ENCODE measurements around the gene CYP19A1. TPM values are rescaled to one million over a fixed set of nuclear protein-coding genes. Genes with fewer than 3 reads are reported as not detected.

Gene CYP19A1
- total RNA-seq, 2 experiments from 2014 or later = not detected

- intact Hi-C loops (cut with micrococcal nuclease) = no loop called here
- H3K36me3 Mint-ChIP-seq = no peaks in the 10 kb centered on the region
- no peak for DNase-seq
- H3K27me3 Mint-ChIP-seq = no peaks in the 10 kb centered on the region
- H3K9me3 Mint-ChIP-seq = no peaks in the 10 kb centered on the region
- no peaks in the 10 kb centered on the region for H3K4me1 Mint-ChIP-seq (ENCODE audit: low read depth)
- H3K27ac Mint-ChIP-seq = no peak overlapping the region
- POLR2A ChIA-PET = no interaction called here
- no peak overlapping the region for H3K4me3 Mint-ChIP-seq
- CTCF ChIA-PET = interaction anchor here (1.3 kb wide), 1 partner anchor 211 kb away, joined by 4 read pairs; no protein-coding TSS in a partner anchor
Measured at GRCh38 chr15:51374131-51374530, 35.7 kb upstream of the CYP19A1 start.

DNA sequence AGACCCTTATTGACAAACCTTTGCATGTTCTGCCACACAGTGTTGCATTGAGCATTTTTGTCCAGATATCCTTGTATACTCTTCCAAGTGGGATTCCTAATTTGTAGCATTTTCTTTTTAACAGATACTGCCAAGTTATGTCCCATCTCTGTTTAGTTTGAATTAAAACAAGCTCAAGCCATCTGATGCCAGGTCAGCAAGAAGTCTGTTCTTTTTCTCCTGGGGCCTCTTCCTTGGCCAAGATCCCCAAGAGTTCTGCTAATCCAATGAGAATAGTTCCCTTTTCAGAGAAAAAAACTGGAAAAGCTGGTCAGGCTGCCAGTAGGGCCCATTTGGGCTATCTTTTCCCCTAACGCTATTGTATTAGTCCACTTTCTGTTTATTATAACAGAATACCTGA, 32.9 kb upstream of the CYP19A1 start:
- ChIA-PET POLR2A (no interaction called here), CTCF (no interaction called here)
- intact Hi-C loops (cut with micrococcal nuclease) = no loop called here
- Mint-ChIP-seq H3K4me3 (no peak overlapping the region), H3K36me3 (no peaks in the 10 kb centered on the region), H3K9me3 (no peaks in the 10 kb centered on the region), H3K27me3 (no peaks in the 10 kb centered on the region), H3K4me1 (ENCODE audit: low read depth) (no peaks in the 10 kb centered on the region), H3K27ac (no peak overlapping the region)
- no peak for DNase-seq

DNA sequence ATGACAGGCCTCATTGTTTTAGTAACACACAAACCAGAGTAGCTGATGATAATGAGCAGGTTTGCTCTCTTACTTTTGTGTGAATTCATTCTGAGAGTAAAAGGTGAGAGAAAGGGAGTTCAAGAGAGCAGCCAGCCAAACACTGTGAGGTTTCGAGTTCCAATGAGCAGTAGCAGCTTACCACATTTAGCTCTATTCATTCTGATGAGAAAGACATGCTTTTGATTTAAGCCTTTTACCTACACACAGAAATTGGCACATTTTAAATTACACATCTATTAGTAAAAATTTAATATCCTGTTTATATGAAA, 31.0 kb upstream of the CYP19A1 start:
- ChIA-PET CTCF (interaction anchor here (1.2 to 1.4 kb wide), 2 partner anchors 177 to 206 kb away, joined by 3 to 4 read pairs; no protein-coding TSS in a partner anchor), POLR2A (no interaction called here)
- Mint-ChIP-seq H3K36me3 (no peaks in the 10 kb centered on the region), H3K27ac (no peak overlapping the region), H3K4me1 (ENCODE audit: low read depth) (no peaks in the 10 kb centered on the region), H3K9me3 (no peaks in the 10 kb centered on the region), H3K4me3 (no peak overlapping the region), H3K27me3 (no peaks in the 10 kb centered on the region)
- DNase-seq = no peak
- intact Hi-C loops (cut with micrococcal nuclease) = no loop called here

- ChIA-PET POLR2A (no interaction called here), CTCF (interaction anchor here (1.2 to 1.4 kb wide), 2 partner anchors 176 to 206 kb away, joined by 3 to 4 read pairs; no protein-coding TSS in a partner anchor)
- no peak for DNase-seq
- no peaks in the 10 kb centered on the region for H3K4me1 Mint-ChIP-seq (ENCODE audit: low read depth)
- no peaks in the 10 kb centered on the region for H3K36me3 Mint-ChIP-seq
- no peak overlapping the region for H3K27ac Mint-ChIP-seq
- no peaks in the 10 kb centered on the region for H3K9me3 Mint-ChIP-seq
- H3K4me3 Mint-ChIP-seq = no peak overlapping the region
- intact Hi-C loops (cut with micrococcal nuclease) = no loop called here
- H3K27me3 Mint-ChIP-seq = no peaks in the 10 kb centered on the region
Measured at GRCh38 chr15:51368751-51369450, 30.5 kb upstream of the CYP19A1 start.

- DNase-seq = no peak
- H3K27me3 Mint-ChIP-seq = no peaks in the 10 kb centered on the region
- no peak overlapping the region for H3K27ac Mint-ChIP-seq
- no peaks in the 10 kb centered on the region for H3K9me3 Mint-ChIP-seq
- no peaks in the 10 kb centered on the region for H3K4me1 Mint-ChIP-seq (ENCODE audit: low read depth)
- no peaks in the 10 kb centered on the region for H3K36me3 Mint-ChIP-seq
- H3K4me3 Mint-ChIP-seq = no peak overlapping the region
- CTCF ChIA-PET = interaction anchor here (1.4 kb wide), 1 partner anchor 205 kb away, joined by 4 read pairs; no protein-coding TSS in a partner anchor
- POLR2A ChIA-PET = no interaction called here
- intact Hi-C loops (cut with micrococcal nuclease) = no loop called here
Measured at GRCh38 chr15:51368307-51368706, 29.9 kb upstream of the CYP19A1 start.

GRCh38 chr15:51367322-51367976, 29.1 kb upstream of the CYP19A1 start:
- Mint-ChIP-seq H3K36me3 (no peaks in the 10 kb centered on the region), H3K9me3 (no peaks in the 10 kb centered on the region), H3K4me1 (ENCODE audit: low read depth) (no peaks in the 10 kb centered on the region), H3K27ac (no peak overlapping the region), H3K27me3 (no peaks in the 10 kb centered on the region), H3K4me3 (no peak overlapping the region)
- intact Hi-C loops (cut with micrococcal nuclease) = no loop called here
- ChIA-PET CTCF (no interaction called here), POLR2A (no interaction called here)
- no peak for DNase-seq

- POLR2A ChIA-PET = no interaction called here
- DNase-seq = no peak
- Mint-ChIP-seq H3K36me3 (no peaks in the 10 kb centered on the region), H3K4me3 (no peak overlapping the region), H3K27me3 (no peaks in the 10 kb centered on the region), H3K27ac (no peak overlapping the region), H3K9me3 (no peaks in the 10 kb centered on the region), H3K4me1 (ENCODE audit: low read depth) (no peaks in the 10 kb centered on the region)
- intact Hi-C loops (cut with micrococcal nuclease) = no loop called here
- CTCF ChIA-PET = no interaction called here
Measured at GRCh38 chr15:51366920-51367319, 28.5 kb upstream of the CYP19A1 start.

GRCh38 chr15:51366071-51366470, 27.7 kb upstream of the CYP19A1 start:
- Mint-ChIP-seq H3K27ac (no peak overlapping the region), H3K4me1 (ENCODE audit: low read depth) (no peaks in the 10 kb centered on the region), H3K36me3 (no peaks in the 10 kb centered on the region), H3K4me3 (no peak overlapping the region), H3K9me3 (no peaks in the 10 kb centered on the region), H3K27me3 (no peaks in the 10 kb centered on the region)
- DNase-seq = no peak
- intact Hi-C loops (cut with micrococcal nuclease) = no loop called here
- ChIA-PET CTCF (no interaction called here), POLR2A (no interaction called here)

DNA sequence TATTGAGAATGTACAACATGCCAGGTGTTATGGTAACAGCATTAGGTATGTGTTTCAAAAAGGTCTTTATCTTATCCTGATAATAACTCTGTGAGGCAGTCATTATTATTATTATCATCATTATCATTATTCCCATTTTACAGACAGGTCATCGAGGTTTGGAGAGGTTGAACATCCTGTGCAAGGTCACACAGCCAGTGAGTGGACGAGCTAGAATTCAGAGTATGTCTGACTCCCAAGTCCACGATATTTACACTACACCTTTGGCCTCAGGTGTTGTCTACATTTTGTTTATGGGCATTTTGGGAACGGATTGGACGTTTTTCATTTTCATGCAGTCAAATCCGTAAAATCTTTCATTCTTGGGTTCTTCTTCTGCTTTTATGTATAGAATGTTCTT, 27.0 kb upstream of the CYP19A1 start:
- POLR2A ChIA-PET = no interaction called here
- no peak overlapping the region for H3K27ac Mint-ChIP-seq
- no peaks in the 10 kb centered on the region for H3K9me3 Mint-ChIP-seq
- no peak overlapping the region for H3K4me3 Mint-ChIP-seq
- no peaks in the 10 kb centered on the region for H3K36me3 Mint-ChIP-seq
- no peaks in the 10 kb centered on the region for H3K4me1 Mint-ChIP-seq (ENCODE audit: low read depth)
- CTCF ChIA-PET = no interaction called here
- no peaks in the 10 kb centered on the region for H3K27me3 Mint-ChIP-seq
- intact Hi-C loops (cut with micrococcal nuclease) = no loop called here
- no peak for DNase-seq

DNA sequence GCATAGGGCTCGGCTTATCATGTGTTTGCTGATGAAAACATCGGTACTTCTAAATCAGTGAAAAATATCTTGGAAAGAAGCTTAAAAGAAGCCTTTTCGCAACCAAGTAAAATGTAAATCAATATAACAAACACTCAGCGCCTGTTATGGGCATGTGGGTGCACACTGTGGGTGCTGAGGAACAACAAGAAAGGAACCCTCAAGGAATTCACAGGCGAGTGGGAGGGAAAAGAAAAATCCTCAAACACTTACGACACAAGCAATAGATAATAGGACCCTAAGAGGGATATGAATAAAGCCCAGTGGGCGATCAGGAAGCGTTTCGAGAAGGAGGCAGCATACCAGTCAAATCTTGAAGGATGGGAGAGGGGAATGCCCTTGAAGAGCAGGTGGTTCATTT, 25.0 kb upstream of the CYP19A1 start:
- ChIA-PET POLR2A (no interaction called here), CTCF (no interaction called here)
- Mint-ChIP-seq H3K4me1 (ENCODE audit: low read depth) (no peaks in the 10 kb centered on the region), H3K27me3 (no peaks in the 10 kb centered on the region), H3K27ac (no peak overlapping the region), H3K9me3 (no peaks in the 10 kb centered on the region), H3K4me3 (no peak overlapping the region), H3K36me3 (no peaks in the 10 kb centered on the region)
- DNase-seq = no peak
- intact Hi-C loops (cut with micrococcal nuclease) = no loop called here

GRCh38 chr15:51359981-51360380, 21.6 kb upstream of the CYP19A1 start:
- Mint-ChIP-seq H3K4me1 (ENCODE audit: low read depth) (no peaks in the 10 kb centered on the region), H3K4me3 (no peak overlapping the region), H3K27ac (no peak overlapping the region), H3K27me3 (no peaks in the 10 kb centered on the region), H3K9me3 (no peaks in the 10 kb centered on the region), H3K36me3 (no peaks in the 10 kb centered on the region)
- ChIA-PET POLR2A (no interaction called here), CTCF (no interaction called here)
- intact Hi-C loops (cut with micrococcal nuclease) = no loop called here
- DNase-seq = no peak

GRCh38 chr15:51356983-51357382, 18.6 kb upstream of the CYP19A1 start:
- peaks cover 1% of the 10 kb centered on the region for H3K27me3 Mint-ChIP-seq
- intact Hi-C loops (cut with micrococcal nuclease) = no loop called here
- POLR2A ChIA-PET = no interaction called here
- no peaks in the 10 kb centered on the region for H3K9me3 Mint-ChIP-seq
- H3K4me1 Mint-ChIP-seq (ENCODE audit: low read depth) = no peaks in the 10 kb centered on the region
- H3K4me3 Mint-ChIP-seq = no peak overlapping the region
- CTCF ChIA-PET = no interaction called here
- no peak for DNase-seq
- H3K27ac Mint-ChIP-seq = no peak overlapping the region
- no peaks in the 10 kb centered on the region for H3K36me3 Mint-ChIP-seq

DNA sequence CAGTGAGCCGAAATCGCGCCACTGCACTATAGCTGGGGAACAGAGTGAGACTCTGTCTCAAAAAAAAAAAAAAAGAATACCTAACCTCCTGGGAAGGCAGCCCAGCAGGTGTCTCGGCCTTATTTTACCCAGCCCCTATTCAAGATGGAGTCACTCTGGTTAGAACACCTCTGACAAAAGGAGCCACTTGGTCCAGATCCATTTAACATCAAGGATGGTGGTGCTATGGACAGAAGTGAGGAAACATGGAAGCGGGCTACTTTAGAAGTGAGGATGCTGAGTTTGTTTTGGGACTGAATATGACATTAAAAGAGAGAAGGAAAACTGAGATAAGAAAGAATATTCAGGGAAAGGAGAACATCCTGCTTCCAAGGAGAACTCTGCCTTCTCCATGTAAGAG, 17.8 kb upstream of the CYP19A1 start:
- ChIA-PET CTCF (no interaction called here), POLR2A (no interaction called here)
- no peaks in the 10 kb centered on the region for H3K9me3 Mint-ChIP-seq
- H3K27ac Mint-ChIP-seq = no peak overlapping the region
- no peak for DNase-seq
- peaks cover 5% of the 10 kb centered on the region for H3K27me3 Mint-ChIP-seq
- H3K4me1 Mint-ChIP-seq (ENCODE audit: low read depth) = no peaks in the 10 kb centered on the region
- no peaks in the 10 kb centered on the region for H3K36me3 Mint-ChIP-seq
- intact Hi-C loops (cut with micrococcal nuclease) = no loop called here
- H3K4me3 Mint-ChIP-seq = no peak overlapping the region
